Measurements from ENCODE around the gene TECRL. TPM values are rescaled to one million over a fixed set of nuclear protein-coding genes. Genes with fewer than 3 reads are reported as not detected.
A peak's percentile ranks its signal among the peaks of the same experiment; 100 is the strongest.

Gene TECRL
- total and polyA plus RNA-seq, 10 of the 15 experiments (the other 5 are each of a cell fraction or from before 2014, with no cell fraction given), result 0.10 TPM; not detected in 9

DNA sequence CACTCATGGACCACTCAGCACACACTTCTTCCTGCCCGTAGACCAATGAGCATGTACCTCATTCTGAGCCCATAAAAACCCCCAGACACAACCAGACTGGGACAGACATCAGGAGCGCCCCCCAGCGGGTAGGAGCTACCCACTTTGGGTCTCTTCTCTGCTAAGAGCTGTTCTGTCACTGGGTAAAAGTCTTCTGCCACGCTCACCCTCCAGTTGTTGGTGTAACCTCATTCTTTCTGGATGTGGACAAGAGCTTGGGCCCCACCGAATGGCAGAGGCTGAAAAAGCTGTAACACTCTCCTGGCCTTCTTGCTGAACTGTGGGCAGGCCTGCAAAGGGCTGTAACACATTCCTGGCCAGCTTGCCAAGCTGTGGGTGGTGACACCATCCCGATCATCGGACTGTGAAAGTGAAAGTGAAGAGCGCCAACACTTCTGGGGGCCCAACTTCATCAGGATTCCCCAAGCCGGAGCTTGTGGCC lies 137.6 kb downstream of the TECRL start:
- POLR2A ChIA-PET, result no interaction called here
- no peak overlapping the region for H3K9ac ChIP-seq (ENCODE audit: control insufficient read depth, insufficient read depth, low read length)
- no peaks in the 10 kb centered on the region for H3K27me3 ChIP-seq (replicated peaks in 1 of 2; ENCODE audit: control insufficient read depth in 2 of 2, insufficient read depth in 2 of 2, low read length in 1 of 2)
- RAD21 ChIA-PET (ENCODE audit: unreplicated experiment), result interaction anchor here (0.5 kb wide), 1 partner anchor 38 kb away, joined by 3 read pairs; no protein-coding TSS in a partner anchor
- H3K79me2 ChIP-seq (ENCODE audit: control insufficient read depth, insufficient read depth, low read length), result no peaks in the 10 kb centered on the region
- H3K9me3 ChIP-seq (replicated peaks; ENCODE audit: control insufficient read depth, insufficient read depth, low read length), result no peaks in the 10 kb centered on the region
- H3K27ac ChIP-seq (ENCODE audit: control insufficient read depth, insufficient read depth), result no peak overlapping the region
- intact Hi-C loops (cut with micrococcal nuclease; ENCODE audit: unreplicated experiment) (no loop called here), in situ Hi-C loops (cut with MboI) (no loop called here)
- no peak overlapping the region for H2AFZ ChIP-seq (ENCODE audit: control insufficient read depth, low read depth, low read length)
- 31% methylated on average over 8 of the region's 9 CpGs for WGBS (ENCODE audit: insufficient coverage, insufficient replicate concordance, low lambda C conversion rate, missing lambda C conversion rate)
- no peak for FAIRE-seq
- no peak overlapping the region for H3K4me3 ChIP-seq
- H3K4me1 ChIP-seq (ENCODE audit: control insufficient read depth, insufficient read depth, low read length), result no peaks in the 10 kb centered on the region
- no peak for DNase-seq (ENCODE audit: low read depth, low spot score)
- ATAC-seq, result peak; percentile 80
- CTCF ChIA-PET, result interaction anchor here (0.6 to 0.7 kb wide), 2 partner anchors 166 to 228 kb away, joined by 3 read pairs; no protein-coding TSS in a partner anchor
- TF ChIP-seq BRCA1 (IDR thresholded peaks at IDR 0.05; ENCODE audit: low read depth, low read length), result no peak
- TF ChIP-seq YBX1 (IDR thresholded peaks at IDR 0.05), result no peak
- no peak for TF ChIP-seq POLR2AphosphoS2 (IDR thresholded peaks at IDR 0.05; ENCODE audit: low read depth, low read length)
- TF ChIP-seq, protein P1, sequence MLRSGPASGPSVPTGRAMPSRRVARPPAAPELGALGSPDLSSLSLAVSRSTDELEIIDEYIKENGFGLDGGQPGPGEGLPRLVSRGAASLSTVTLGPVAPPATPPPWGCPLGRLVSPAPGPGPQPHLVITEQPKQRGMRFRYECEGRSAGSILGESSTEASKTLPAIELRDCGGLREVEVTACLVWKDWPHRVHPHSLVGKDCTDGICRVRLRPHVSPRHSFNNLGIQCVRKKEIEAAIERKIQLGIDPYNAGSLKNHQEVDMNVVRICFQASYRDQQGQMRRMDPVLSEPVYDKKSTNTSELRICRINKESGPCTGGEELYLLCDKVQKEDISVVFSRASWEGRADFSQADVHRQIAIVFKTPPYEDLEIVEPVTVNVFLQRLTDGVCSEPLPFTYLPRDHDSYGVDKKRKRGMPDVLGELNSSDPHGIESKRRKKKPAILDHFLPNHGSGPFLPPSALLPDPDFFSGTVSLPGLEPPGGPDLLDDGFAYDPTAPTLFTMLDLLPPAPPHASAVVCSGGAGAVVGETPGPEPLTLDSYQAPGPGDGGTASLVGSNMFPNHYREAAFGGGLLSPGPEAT (IDR thresholded peaks at IDR 0.05; ENCODE audit: low read depth), result no peak
- no peak for TF ChIP-seq MYB (IDR thresholded peaks at IDR 0.05; ENCODE audit: borderline replicate concordance, low read depth, low read length)
- no peak for TF ChIP-seq JUND (IDR thresholded peaks at IDR 0.05; ENCODE audit: low read depth, low read length)
- TF ChIP-seq, protein P2, sequence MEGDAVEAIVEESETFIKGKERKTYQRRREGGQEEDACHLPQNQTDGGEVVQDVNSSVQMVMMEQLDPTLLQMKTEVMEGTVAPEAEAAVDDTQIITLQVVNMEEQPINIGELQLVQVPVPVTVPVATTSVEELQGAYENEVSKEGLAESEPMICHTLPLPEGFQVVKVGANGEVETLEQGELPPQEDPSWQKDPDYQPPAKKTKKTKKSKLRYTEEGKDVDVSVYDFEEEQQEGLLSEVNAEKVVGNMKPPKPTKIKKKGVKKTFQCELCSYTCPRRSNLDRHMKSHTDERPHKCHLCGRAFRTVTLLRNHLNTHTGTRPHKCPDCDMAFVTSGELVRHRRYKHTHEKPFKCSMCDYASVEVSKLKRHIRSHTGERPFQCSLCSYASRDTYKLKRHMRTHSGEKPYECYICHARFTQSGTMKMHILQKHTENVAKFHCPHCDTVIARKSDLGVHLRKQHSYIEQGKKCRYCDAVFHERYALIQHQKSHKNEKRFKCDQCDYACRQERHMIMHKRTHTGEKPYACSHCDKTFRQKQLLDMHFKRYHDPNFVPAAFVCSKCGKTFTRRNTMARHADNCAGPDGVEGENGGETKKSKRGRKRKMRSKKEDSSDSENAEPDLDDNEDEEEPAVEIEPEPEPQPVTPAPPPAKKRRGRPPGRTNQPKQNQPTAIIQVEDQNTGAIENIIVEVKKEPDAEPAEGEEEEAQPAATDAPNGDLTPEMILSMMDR (IDR thresholded peaks at IDR 0.05 in 2 of 3, conservative IDR thresholded peaks at IDR 0.05 in 1 of 3; ENCODE audit: control insufficient read depth in 2 of 3, extremely low read depth in 1 of 3, insufficient read depth in 1 of 3, low read depth in 3 of 3, low read length in 3 of 3), result 0 out of 6 replicates have a peak, but pooled peaks of 1 of the 3 experiments have one; percentile 5
- TF ChIP-seq, protein P3, sequence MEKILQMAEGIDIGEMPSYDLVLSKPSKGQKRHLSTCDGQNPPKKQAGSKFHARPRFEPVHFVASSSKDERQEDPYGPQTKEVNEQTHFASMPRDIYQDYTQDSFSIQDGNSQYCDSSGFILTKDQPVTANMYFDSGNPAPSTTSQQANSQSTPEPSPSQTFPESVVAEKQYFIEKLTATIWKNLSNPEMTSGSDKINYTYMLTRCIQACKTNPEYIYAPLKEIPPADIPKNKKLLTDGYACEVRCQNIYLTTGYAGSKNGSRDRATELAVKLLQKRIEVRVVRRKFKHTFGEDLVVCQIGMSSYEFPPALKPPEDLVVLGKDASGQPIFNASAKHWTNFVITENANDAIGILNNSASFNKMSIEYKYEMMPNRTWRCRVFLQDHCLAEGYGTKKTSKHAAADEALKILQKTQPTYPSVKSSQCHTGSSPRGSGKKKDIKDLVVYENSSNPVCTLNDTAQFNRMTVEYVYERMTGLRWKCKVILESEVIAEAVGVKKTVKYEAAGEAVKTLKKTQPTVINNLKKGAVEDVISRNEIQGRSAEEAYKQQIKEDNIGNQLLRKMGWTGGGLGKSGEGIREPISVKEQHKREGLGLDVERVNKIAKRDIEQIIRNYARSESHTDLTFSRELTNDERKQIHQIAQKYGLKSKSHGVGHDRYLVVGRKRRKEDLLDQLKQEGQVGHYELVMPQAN (conservative IDR thresholded peaks at IDR 0.05), result no peak
- no TSS peak for BruUV-seq (replicated peaks)
- no peak overlapping the region for H3K4me2 ChIP-seq (ENCODE audit: control insufficient read depth, insufficient read depth)
- H4K20me1 ChIP-seq (ENCODE audit: control insufficient read depth, insufficient read depth), result no peaks in the 10 kb centered on the region
- SMC1A ChIA-PET (ENCODE audit: uncharacterized antibody, unreplicated experiment), result interaction anchor here (0.7 kb wide), 1 partner anchor 309 kb away, joined by 3 read pairs; no protein-coding TSS in a partner anchor
- no peaks in the 10 kb centered on the region for H3K36me3 ChIP-seq (ENCODE audit: control insufficient read depth in 2 of 2, insufficient read depth in 2 of 2, low read length in 1 of 2)
